NCI-H2227 treated with DMSO at 0.1 percent for 48 hours (cell line): ENCODE measurements around the gene ORC1.

ENCODE experiments used
- DNase-seq: peaks from one replicate; lab custom pipeline; 2025; lab: John Stamatoyannopoulos, UW

The ORC1 gene

GRCh38 chr1:52341655-52342260, 62.5 kb downstream of the ORC1 start:
- no peak for DNase-seq

DNA sequence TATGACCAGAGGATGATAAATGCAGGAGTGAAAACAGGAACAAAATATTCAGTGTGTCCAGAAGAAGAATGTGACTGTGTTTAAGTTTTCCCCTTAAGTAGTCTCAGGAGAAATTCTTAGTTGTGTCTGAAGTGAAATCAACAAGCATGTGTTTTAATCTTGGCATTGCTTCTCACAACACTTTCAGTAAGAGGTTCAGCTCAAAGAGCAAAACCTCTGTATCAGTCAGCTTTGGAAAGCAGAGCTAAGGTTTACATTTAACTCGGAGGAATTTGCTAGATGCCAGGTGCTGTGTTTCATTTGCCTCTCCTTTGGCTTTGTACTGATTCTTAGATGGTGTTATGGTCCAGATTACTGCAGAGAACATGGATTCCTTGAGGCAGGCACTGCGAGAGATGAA, 66.8 kb downstream of the ORC1 start:
- DNase-seq = no peak

DNA sequence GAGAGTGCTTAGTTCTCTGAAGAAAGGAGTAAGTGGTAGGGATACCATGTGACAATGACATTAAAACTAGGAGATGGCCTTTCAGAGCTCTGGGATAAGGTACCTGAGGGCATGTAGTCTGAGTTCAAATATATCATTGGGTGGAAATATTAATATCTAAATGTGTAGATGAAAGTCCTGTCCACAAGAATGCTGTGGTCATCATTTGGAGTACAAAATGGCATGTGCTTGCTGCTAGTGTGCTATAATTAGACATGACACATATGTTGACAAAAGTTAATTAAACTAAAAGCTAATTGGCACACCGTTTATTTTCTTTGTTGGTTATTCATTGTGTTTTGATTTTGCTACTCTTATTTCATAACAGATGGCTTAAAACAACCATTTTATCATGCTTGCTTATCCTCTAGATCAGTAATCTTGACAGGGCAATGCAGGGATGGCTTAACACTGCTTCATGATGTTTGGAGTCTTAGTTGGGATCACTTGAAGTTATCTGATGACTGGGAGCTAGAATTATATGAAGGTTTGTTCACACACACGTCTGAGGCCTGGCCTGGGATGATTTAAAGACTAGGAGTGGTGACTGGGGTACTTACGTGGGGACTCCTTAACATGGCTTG, 69.2 kb downstream of the ORC1 start:
- no peak for DNase-seq

DNA sequence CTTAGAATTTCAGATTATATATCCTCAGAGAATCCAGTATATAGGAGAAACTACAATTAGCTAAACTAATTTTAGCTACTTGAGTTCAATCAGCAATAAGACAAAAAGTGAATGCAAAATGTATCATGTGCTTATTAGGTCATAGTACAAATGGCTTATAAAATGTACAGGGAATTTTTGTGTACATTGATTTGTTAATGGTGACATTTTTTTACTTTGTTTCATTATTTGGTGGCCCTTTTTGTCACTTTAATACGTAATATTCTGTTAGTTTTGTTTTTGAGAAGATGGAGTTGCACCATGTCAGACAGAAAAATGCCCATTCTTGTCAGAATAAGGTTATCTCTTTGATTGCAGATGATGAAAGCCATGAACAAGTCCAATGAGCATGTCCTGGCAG, 71.8 kb downstream of the ORC1 start:
- DNase-seq = no peak

GRCh38 chr1:52328615-52329014, 75.6 kb downstream of the ORC1 start:
- DNase-seq = no peak

DNA sequence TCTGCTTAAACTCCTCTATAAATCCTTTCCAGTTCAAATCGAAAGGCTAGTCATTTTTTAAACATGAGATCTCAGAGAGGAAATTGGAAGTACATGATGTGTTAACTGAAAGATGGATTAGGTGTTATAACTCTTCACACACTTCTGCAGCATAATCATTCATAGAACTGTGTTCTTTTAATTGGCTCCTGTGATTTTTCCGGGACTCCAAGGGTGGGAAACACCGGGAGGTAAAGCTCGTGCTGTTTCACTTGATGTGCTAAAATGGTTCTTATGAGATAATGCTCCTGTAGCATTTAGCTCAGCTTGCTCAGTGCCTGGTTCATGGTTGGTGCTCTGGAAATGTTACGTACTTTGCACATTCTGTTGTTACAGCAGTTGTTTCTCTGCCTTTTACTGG, 78.4 kb downstream of the ORC1 start:
- DNase-seq = no peak

- no peak for DNase-seq
Observed at GRCh38 chr1:52323731-52324130, 80.5 kb downstream of the ORC1 start.
